Measurements from ENCODE around the gene CDC42SE2. TPM values are rescaled to one million over a fixed set of nuclear protein-coding genes. Genes with fewer than 3 reads are reported as not detected.

CDC42SE2 gene
- polyA plus RNA-seq, 3 donors, result 10.2 to 14.7 (median 14.7) TPM

DNA sequence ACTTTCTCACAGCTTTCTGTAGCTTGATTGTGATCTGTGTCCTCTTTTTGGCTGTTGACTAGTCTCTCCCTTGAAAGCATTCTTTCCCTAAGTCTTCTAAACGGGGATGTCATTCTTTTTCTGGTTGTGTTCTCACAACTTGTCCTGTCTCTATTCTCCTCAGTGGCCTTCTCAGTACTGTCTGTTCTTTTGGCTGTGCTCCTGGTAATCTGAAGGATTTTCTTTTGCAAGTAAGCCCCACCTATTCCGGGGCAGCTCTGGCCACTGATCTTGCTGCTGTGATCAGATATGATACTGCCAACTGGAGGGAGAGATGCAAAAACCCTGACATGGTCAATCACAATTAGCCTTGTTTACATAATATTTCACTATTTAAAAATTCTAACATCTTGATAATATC lies 172.2 kb downstream of the CDC42SE2 start:
- no peak overlapping the region for H3K27ac ChIP-seq (ENCODE audit: low read depth, low read length)
- 63 to 74% (median 73%) methylated on average over 2 of the region's 2 CpGs for WGBS, 3 donors

DNA sequence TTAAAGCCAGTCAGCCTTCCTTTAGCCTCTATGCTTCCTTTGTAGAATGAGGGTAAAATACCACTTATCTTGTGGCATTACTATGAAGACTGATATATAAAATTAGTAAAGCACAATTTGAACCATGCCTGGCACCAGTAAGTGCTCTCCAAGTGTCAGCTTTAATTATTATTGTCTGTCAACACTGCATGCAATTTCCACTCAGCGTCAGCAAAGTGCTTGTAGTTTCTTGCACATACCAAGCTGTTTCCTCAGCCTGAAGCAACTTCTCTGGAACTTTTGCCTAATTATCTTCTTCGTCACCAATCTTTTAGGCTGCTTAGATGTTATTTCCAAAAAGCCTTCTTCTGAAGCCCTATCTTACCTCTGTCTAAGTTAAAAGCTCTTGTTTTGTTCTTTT lies 177.3 kb downstream of the CDC42SE2 start:
- whole genome bisulfite sequencing, 3 donors, result 64 to 80% (median 67%) methylated on average over 2 of the region's 2 CpGs
- H3K27ac ChIP-seq (ENCODE audit: low read depth, low read length), result no peak overlapping the region

Other genes starting within 250 kb of the CDC42SE2 start
- 100 to 1,000 TPM; 130 to 265 (median 218) TPM for gene HINT1, start 98.8 kb upstream of the CDC42SE2 start, polyA plus RNA-seq
- 1 to 10 TPM; 2.0 to 6.6 (median 4.6) TPM for gene LYRM7, start 93.1 kb upstream of the CDC42SE2 start, polyA plus RNA-seq